GM20431 (cell line): ENCODE data around the gene SPOCK1.

Source experiments
- in situ Hi-C: fragments of 300-500 bp; cut with MseI, MboI; formaldehyde crosslinking; loops from one replicate; pipeline ENCODE4 v1.15.0; 2020; ENCODE audit warnings: low sequenced_read_pairs; ENCODE audit not compliant: unreplicated experiment

SPOCK1 gene

GRCh38 chr5:137450759-137451158 is 48.4 kb downstream of the SPOCK1 start:
- in situ Hi-C loops = no loop called here

GRCh38 chr5:137448868-137449267 is 50.3 kb downstream of the SPOCK1 start:
- in situ Hi-C loops = no loop called here

GRCh38 chr5:137446615-137447014 is 52.5 kb downstream of the SPOCK1 start:
- in situ Hi-C loops = no loop called here

- in situ Hi-C loops = no loop called here
These were observed 53.0 kb downstream of the SPOCK1 start for GRCh38 chr5:137446151-137446550.

GRCh38 chr5:137442660-137443059 is 56.5 kb downstream of the SPOCK1 start:
- in situ Hi-C loops = no loop called here

- in situ Hi-C loops = no loop called here
These were observed 57.6 kb downstream of the SPOCK1 start for GRCh38 chr5:137441476-137441875.

GRCh38 chr5:137440795-137441194 is 58.3 kb downstream of the SPOCK1 start:
- in situ Hi-C loops = no loop called here

GRCh38 chr5:137439645-137440044 is 59.5 kb downstream of the SPOCK1 start:
- in situ Hi-C loops = no loop called here

- in situ Hi-C loops = no loop called here
These were observed 60.2 kb downstream of the SPOCK1 start for GRCh38 chr5:137438932-137439331.

GRCh38 chr5:137437774-137438173 is 61.4 kb downstream of the SPOCK1 start:
- in situ Hi-C loops = no loop called here

- in situ Hi-C loops = no loop called here
These were observed 65.6 kb downstream of the SPOCK1 start for GRCh38 chr5:137433539-137433938.

GRCh38 chr5:137432376-137432775 is 66.8 kb downstream of the SPOCK1 start:
- in situ Hi-C loops = no loop called here

GRCh38 chr5:137431051-137431450 is 68.1 kb downstream of the SPOCK1 start:
- in situ Hi-C loops = no loop called here

GRCh38 chr5:137415231-137415681 is 83.9 kb downstream of the SPOCK1 start:
- in situ Hi-C loops = no loop called here

- in situ Hi-C loops = no loop called here
These were observed 84.9 kb downstream of the SPOCK1 start for GRCh38 chr5:137414112-137414755.

GRCh38 chr5:137412136-137412535 is 87.0 kb downstream of the SPOCK1 start:
- in situ Hi-C loops = no loop called here

GRCh38 chr5:137410234-137411010 is 88.7 kb downstream of the SPOCK1 start:
- in situ Hi-C loops = no loop called here

GRCh38 chr5:137409736-137410135 is 89.4 kb downstream of the SPOCK1 start:
- in situ Hi-C loops = no loop called here

- in situ Hi-C loops = no loop called here
These were observed 92.0 kb downstream of the SPOCK1 start for GRCh38 chr5:137407090-137407489.

GRCh38 chr5:137405393-137405792 is 93.7 kb downstream of the SPOCK1 start:
- in situ Hi-C loops = no loop called here

GRCh38 chr5:137403869-137404268 is 95.3 kb downstream of the SPOCK1 start:
- in situ Hi-C loops = no loop called here
